ENCODE results near the gene C1QB.

DNA sequence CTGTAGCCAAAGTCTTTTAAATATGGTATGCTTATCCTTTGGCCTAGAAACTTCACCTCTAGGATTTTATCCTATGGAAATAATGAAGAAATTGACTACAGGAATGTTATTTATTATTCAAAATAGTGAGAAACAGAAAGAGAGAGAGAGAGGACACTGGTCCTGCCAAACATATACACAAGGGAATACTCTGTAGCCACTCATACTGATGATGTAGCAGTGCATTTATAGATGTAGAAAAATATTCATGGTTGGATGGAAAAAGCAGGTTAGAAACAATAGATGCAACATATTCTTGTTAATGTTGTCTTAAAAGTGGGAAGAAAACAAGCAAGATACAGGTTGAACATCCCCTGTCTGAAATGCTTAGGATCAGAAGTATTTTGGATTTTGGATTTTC is 35.4 kb downstream of the C1QB start:
- TF ChIP-seq, protein P1, sequence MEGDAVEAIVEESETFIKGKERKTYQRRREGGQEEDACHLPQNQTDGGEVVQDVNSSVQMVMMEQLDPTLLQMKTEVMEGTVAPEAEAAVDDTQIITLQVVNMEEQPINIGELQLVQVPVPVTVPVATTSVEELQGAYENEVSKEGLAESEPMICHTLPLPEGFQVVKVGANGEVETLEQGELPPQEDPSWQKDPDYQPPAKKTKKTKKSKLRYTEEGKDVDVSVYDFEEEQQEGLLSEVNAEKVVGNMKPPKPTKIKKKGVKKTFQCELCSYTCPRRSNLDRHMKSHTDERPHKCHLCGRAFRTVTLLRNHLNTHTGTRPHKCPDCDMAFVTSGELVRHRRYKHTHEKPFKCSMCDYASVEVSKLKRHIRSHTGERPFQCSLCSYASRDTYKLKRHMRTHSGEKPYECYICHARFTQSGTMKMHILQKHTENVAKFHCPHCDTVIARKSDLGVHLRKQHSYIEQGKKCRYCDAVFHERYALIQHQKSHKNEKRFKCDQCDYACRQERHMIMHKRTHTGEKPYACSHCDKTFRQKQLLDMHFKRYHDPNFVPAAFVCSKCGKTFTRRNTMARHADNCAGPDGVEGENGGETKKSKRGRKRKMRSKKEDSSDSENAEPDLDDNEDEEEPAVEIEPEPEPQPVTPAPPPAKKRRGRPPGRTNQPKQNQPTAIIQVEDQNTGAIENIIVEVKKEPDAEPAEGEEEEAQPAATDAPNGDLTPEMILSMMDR (conservative IDR thresholded peaks at IDR 0.05; ENCODE audit: low read length): no peak
- TF ChIP-seq EZH2phosphoT487 (IDR thresholded peaks at IDR 0.05; ENCODE audit: borderline replicate concordance): no peak
